IMR-90 (cell line): ENCODE measurements around the gene PCCA. TPM values are rescaled to one million over a fixed set of nuclear protein-coding genes. Genes with fewer than 3 reads are reported as not detected.

ENCODE experiments used
- microRNA-seq, 2 experiments: library from miRNA; stranded (forward) in 1 of 2; unstranded in 1 of 2; fragments of 10-50 nt in 1 of 2; fragments of <30 nt in 1 of 2; gene quantifications in 1 of 2; microRNA quantifications in 1 of 2; one replicate each; pipeline versions ENCODE3 to v1.1.0; 2013 to 2020; ENCODE audit not compliant: insufficient read depth in 1 of 2, insufficient read length in 1 of 2, unreplicated experiment in 1 of 2
- polyA plus RNA-seq, 3 experiments: library from polyadenylated mRNA; depleted of rRNA; stranded (reverse); fragments of >200 nt; gene quantifications; 2 replicates each; pipeline ENCODE4 v1.2.3, GENCODE V29; 2012; ENCODE audit warnings: low replicate concordance in 1 of 3
- small RNA-seq, 5 experiments: library from RNA; depleted of rRNA; stranded (forward); fragments of <200 nt; gene quantifications; one replicate each; pipeline ENCODE3, GENCODE V24; 2012
- total RNA-seq: library from RNA; depleted of rRNA; stranded (reverse); fragments of >200 nt; gene quantifications from 2 replicates; pipeline ENCODE4 v1.2.3, GENCODE V29; 2012; rRNA removed

PCCA gene
- total and polyA plus RNA-seq, 2 of the 4 experiments (the other 2 are of a cell fraction) = 7.6 to 24.0 TPM

Small RNA genes lying within 50 kb of the gene (microRNA-seq; reads per million reads assigned to microRNA genes)
- gene AL356575.1 (ENCODE audit: insufficient read depth, insufficient read length) = not detected

Small RNA genes lying within 50 kb of the gene (small RNA-seq; reads per million reads assigned to genes)
- gene AL356575.1 = 0 reads per million in 5 experiments

Other genes with a start within 250 kb of the PCCA start
- not detected in 2 replicates for gene ZIC5, start 117.3 kb upstream of the PCCA start, total RNA-seq
- gene ZIC5, start 117.3 kb upstream of the PCCA start, polyA plus RNA-seq (2012; rRNA removed) = not detected in 2 replicates
- gene ZIC2, start 107.3 kb upstream of the PCCA start, total RNA-seq = not detected in 2 replicates
- gene ZIC2, start 107.3 kb upstream of the PCCA start, polyA plus RNA-seq (2012; rRNA removed) = not detected in 2 replicates